Mesendoderm (in vitro differentiated cells): ENCODE data around the gene MLKL.
A peak's percentile ranks its signal among the peaks of the same experiment; 100 is the strongest.
"Not testable (repeated sequence)": the region's sequence is repeated elsewhere in the genome, so short reads cannot be mapped to it uniquely, and the experiment has no call there.

Experiments used
- DNase-seq: peaks from one replicate; pipeline ENCODE4 v3.0.0; 2013
- H2AK5ac ChIP-seq: 2 replicates; pipeline ENCODE4 v1.6.1; 2013; ENCODE audit warnings: low read length, inconsistent platforms
- H2BK120ac ChIP-seq: 2 replicates; pipeline ENCODE4 v1.6.1; 2013; ENCODE audit warnings: low read depth, mild to moderate bottlenecking, low read length, moderate library complexity, mixed read lengths
- H2BK15ac ChIP-seq: replicated peaks from 2 replicates; pipeline ENCODE4 v1.6.1; 2013; ENCODE audit warnings: low read depth, mild to moderate bottlenecking, moderate library complexity
- H2BK5ac ChIP-seq: 2 replicates; pipeline ENCODE4 v1.6.1; 2013; ENCODE audit warnings: low read length, inconsistent platforms
- H3K18ac ChIP-seq: 2 replicates; pipeline ENCODE4 v1.6.1; 2013; ENCODE audit warnings: mild to moderate bottlenecking, low read length, mixed read lengths
- H3K23ac ChIP-seq: one replicate; pipeline ENCODE4 v1.6.1; 2013; ENCODE audit warnings: low read length
- H3K27ac ChIP-seq: 2 replicates; pipeline ENCODE4 v1.5.1; 2013; ENCODE audit warnings: low read depth, mild to moderate bottlenecking, inconsistent platforms, low read length, moderate library complexity
- H3K27me3 ChIP-seq: 2 replicates; pipeline ENCODE4 v1.6.1; 2013; ENCODE audit warnings: low read length, control low read depth, mild to moderate bottlenecking, inconsistent platforms; ENCODE audit not compliant: insufficient read depth, poor library complexity
- H3K36me3 ChIP-seq: 2 replicates; pipeline ENCODE4 v1.6.1; 2013; ENCODE audit warnings: low read length, inconsistent platforms; ENCODE audit not compliant: control insufficient read depth, insufficient read depth
- H3K4ac ChIP-seq: one replicate; pipeline ENCODE4 v1.6.1; 2013; ENCODE audit warnings: low read depth, mild to moderate bottlenecking, low read length, moderate library complexity
- H3K4me1 ChIP-seq: 2 replicates; pipeline ENCODE4 v1.6.1; 2013; ENCODE audit warnings: low read depth, low read length, inconsistent platforms; ENCODE audit not compliant: control insufficient read depth
- H3K4me2 ChIP-seq: 2 replicates; pipeline ENCODE4 v1.6.1; 2013; ENCODE audit warnings: low read length
- H3K4me3 ChIP-seq: 2 replicates; pipeline ENCODE4 v1.5.1; 2013; ENCODE audit warnings: mild to moderate bottlenecking, low read length
- H3K56ac ChIP-seq: one replicate; pipeline ENCODE4 v1.6.1; 2013; ENCODE audit warnings: low read length
- H3K79me1 ChIP-seq: 2 replicates; pipeline ENCODE4 v1.6.1; 2013; ENCODE audit warnings: low read length, inconsistent platforms
- H3K79me2 ChIP-seq: 2 replicates; pipeline ENCODE4 v1.6.1; 2013; ENCODE audit warnings: mild to moderate bottlenecking, low read length; ENCODE audit not compliant: control insufficient read depth, insufficient read depth
- H3K9ac ChIP-seq: 2 replicates; pipeline ENCODE4 v1.6.1; 2013; ENCODE audit warnings: low read length, inconsistent platforms
- H4K5ac ChIP-seq: one replicate; pipeline ENCODE4 v1.6.1; 2013; ENCODE audit warnings: low read length
- H4K8ac ChIP-seq: one replicate; pipeline ENCODE4 v1.6.1; 2013; ENCODE audit warnings: low read depth, mild to moderate bottlenecking, control low read depth, low read length, moderate library complexity
- WGBS: extraction: QIAGEN DNeasy Blood & Tissue Kit; methylation state at CpG from one replicate; pipeline ENCODE4 v1.1.7; 2013; ENCODE audit warnings: low lambda C conversion rate, missing lambda C conversion rate; ENCODE audit not compliant: insufficient coverage; ENCODE audit errors: extremely low coverage; 5-methylcytosine and 5-hydroxymethylcytosine counted together

The MLKL gene

GRCh38 chr16:74668877-74669276 is 31.8 kb downstream of the MLKL start:
- not testable (repeated sequence) for H4K5ac ChIP-seq

GRCh38 chr16:74667255-74667700 is 33.4 kb downstream of the MLKL start:
- H3K4me3 ChIP-seq, result peak overlapping the region; percentile 15
- H3K27me3 ChIP-seq, result no peaks in the 10 kb centered on the region
- H3K79me1 ChIP-seq, result peaks cover 14% of the 10 kb centered on the region
- peak overlapping the region; percentile 93 for H2BK15ac ChIP-seq
- peaks cover 35% of the 10 kb centered on the region for H3K79me2 ChIP-seq
- peak; percentile 54 for DNase-seq
- peak overlapping the region; percentile 47 for H2BK120ac ChIP-seq
- no CpG with 5 or more reads among the region's 23 CpGs for WGBS
- H3K23ac ChIP-seq, result no peak overlapping the region
- peak overlapping the region; percentile 89 for H3K56ac ChIP-seq
- peak overlapping the region; percentile 76 for H3K4me2 ChIP-seq
- no peaks in the 10 kb centered on the region for H3K4me1 ChIP-seq
- no peak overlapping the region for H2AK5ac ChIP-seq
- H3K27ac ChIP-seq, result no peak overlapping the region
- peak overlapping the region; percentile 32 for H3K18ac ChIP-seq
- H3K4ac ChIP-seq, result no peak overlapping the region
- H3K9ac ChIP-seq, result peak overlapping the region; percentile 82
- peaks cover 10% of the 10 kb centered on the region for H3K36me3 ChIP-seq
- no peak overlapping the region for H2BK5ac ChIP-seq
- H4K5ac ChIP-seq, result peak overlapping the region; percentile 86
- peak overlapping the region; percentile 100 for H4K8ac ChIP-seq

More at GRCh38 chr16:74668877-74669276, 31.8 kb downstream of the MLKL start:
- H3K18ac ChIP-seq, H3K4me1 ChIP-seq, H3K23ac ChIP-seq, H3K9ac ChIP-seq, H3K36me3 ChIP-seq, H4K8ac ChIP-seq, H2BK5ac ChIP-seq, H3K56ac ChIP-seq, H3K4me2 ChIP-seq, H2AK5ac ChIP-seq, H3K27ac ChIP-seq, H2BK120ac ChIP-seq, H3K27me3 ChIP-seq, H3K4me3 ChIP-seq, H3K79me1 ChIP-seq, H2BK15ac ChIP-seq, H3K4ac ChIP-seq, DNase-seq: not testable (repeated sequence)
- H3K79me2 ChIP-seq, result peaks cover 24% of the 10 kb centered on the region
- no CpG with 5 or more reads among the region's 10 CpGs for WGBS

- no CpG with 5 or more reads among the region's 63 CpGs for WGBS
- peak within 1 kb of the TSS; percentile 47 for H2BK120ac ChIP-seq
- peak within 1 kb of the TSS; percentile 85 for H3K9ac ChIP-seq
- H3K23ac ChIP-seq, result no peak within 1 kb of the TSS
- H3K27ac ChIP-seq, result no peak within 1 kb of the TSS
- no peak within 1 kb of the TSS for H2AK5ac ChIP-seq
- peak; percentile 100 for DNase-seq
- peak within 1 kb of the TSS; percentile 91 for H3K18ac ChIP-seq
- H3K4ac ChIP-seq, result peak within 1 kb of the TSS; percentile 41
- H4K5ac ChIP-seq, result peak within 1 kb of the TSS; percentile 86
- no peaks in the 10 kb centered on the region for H3K27me3 ChIP-seq
- H2BK15ac ChIP-seq, result peak within 1 kb of the TSS; percentile 93
- H3K4me3 ChIP-seq, result peak within 1 kb of the TSS; percentile 73
- peak within 1 kb of the TSS; percentile 76 for H3K4me2 ChIP-seq
- H3K79me1 ChIP-seq, result peaks cover 14% of the 10 kb centered on the region
- peaks cover 38% of the 10 kb centered on the region for H3K79me2 ChIP-seq
- H4K8ac ChIP-seq, result peak within 1 kb of the TSS; percentile 100
- H2BK5ac ChIP-seq, result no peak within 1 kb of the TSS
- peaks cover 10% of the 10 kb centered on the region for H3K36me3 ChIP-seq
- no peaks in the 10 kb centered on the region for H3K4me1 ChIP-seq
- peak within 1 kb of the TSS; percentile 89 for H3K56ac ChIP-seq
Measured at GRCh38 chr16:74666425-74667254, 34.0 kb downstream of the MLKL start, which contains the start of gene RFWD3. Gene RFWD3 (minus strand): TSS chr16:74666877. CDS start chr16:74661449, 5,428 bp downstream.

GRCh38 chr16:74666010-74666421 is 34.6 kb downstream of the MLKL start:
- Histone ChIP-seq H3K4me2 (peak overlapping the region; percentile 48), H3K36me3 (peaks cover 11% of the 10 kb centered on the region), H2BK15ac (no peak overlapping the region), H3K4ac (peak overlapping the region; percentile 41), H3K79me2 (peaks cover 40% of the 10 kb centered on the region), H4K5ac (no peak overlapping the region), H3K4me1 (no peaks in the 10 kb centered on the region), H3K79me1 (peaks cover 14% of the 10 kb centered on the region), H3K4me3 (peak overlapping the region; percentile 73), H3K9ac (peak overlapping the region; percentile 85), H2BK120ac (no peak overlapping the region), H3K27ac (no peak overlapping the region), H2BK5ac (no peak overlapping the region), H4K8ac (peak overlapping the region; percentile 65), H3K18ac (peak overlapping the region; percentile 91), H3K56ac (peak overlapping the region; percentile 83), H2AK5ac (no peak overlapping the region), H3K27me3 (no peaks in the 10 kb centered on the region), H3K23ac (no peak overlapping the region)
- DNase-seq, result no peak
- no CpG with 5 or more reads among the region's 8 CpGs for WGBS

- Histone ChIP-seq H3K4me1 (no peaks in the 10 kb centered on the region), H3K36me3 (peaks cover 19% of the 10 kb centered on the region), H3K18ac (no peak overlapping the region), H3K4me3 (no peak overlapping the region), H3K56ac (no peak overlapping the region), H3K4ac (no peak overlapping the region), H3K27me3 (no peaks in the 10 kb centered on the region), H3K4me2 (no peak overlapping the region), H4K8ac (no peak overlapping the region), H3K79me2 (peaks cover 77% of the 10 kb centered on the region), H2BK5ac (no peak overlapping the region), H3K27ac (no peak overlapping the region), H2AK5ac (no peak overlapping the region), H3K23ac (no peak overlapping the region), H2BK15ac (no peak overlapping the region), H4K5ac (no peak overlapping the region), H3K9ac (no peak overlapping the region), H2BK120ac (no peak overlapping the region), H3K79me1 (peaks cover 23% of the 10 kb centered on the region)
- WGBS, result no CpG with 5 or more reads among the region's 5 CpGs
- no peak for DNase-seq
Measured at GRCh38 chr16:74661064-74661463, 39.6 kb downstream of the MLKL start.
